ENCODE data around the gene CCBE1.

CCBE1 gene

GRCh38 chr18:59640721-59641120, 56.5 kb downstream of the CCBE1 start:
- Histone ChIP-seq H4K12ac (ENCODE audit: low read depth, low read length) (no peak overlapping the region), H3K27me3 (ENCODE audit: insufficient read depth, low read length) (no peaks in the 10 kb centered on the region), H4K8ac (ENCODE audit: low read depth, low read length) (no peak overlapping the region), H2BK12ac (ENCODE audit: low read length) (no peak overlapping the region), H3K14ac (ENCODE audit: low read length) (no peak overlapping the region), H3K4ac (ENCODE audit: low read depth, low read length) (no peak overlapping the region), H3K9ac (ENCODE audit: low read length) (no peak overlapping the region), H3K9me3 (ENCODE audit: insufficient read depth, low read depth, low read length) (no peaks in the 10 kb centered on the region), H3K4me1 (ENCODE audit: control insufficient read depth in 1 of 2, insufficient read depth in 2 of 2, low read length in 2 of 2) (no peaks in the 10 kb centered on the region), H3K79me1 (ENCODE audit: low read length) (peaks cover 1% of the 10 kb centered on the region), H3K23ac (ENCODE audit: low read length) (no peak overlapping the region), H3K4me2 (ENCODE audit: low read length) (no peak overlapping the region), H2AFZ (ENCODE audit: insufficient read depth, low read length, poor library complexity) (no peak overlapping the region), H3K36me3 (ENCODE audit: control insufficient read depth in 1 of 2, insufficient read depth in 2 of 2, low read length in 2 of 2) (no peaks in the 10 kb centered on the region), H3K4me3 (ENCODE audit: low read depth, low read length) (no peak overlapping the region), H3K27ac (ENCODE audit: low read depth, low read length) (no peak overlapping the region), H3K79me2 (ENCODE audit: control insufficient read depth, insufficient read depth, low read length, poor library complexity) (no peaks in the 10 kb centered on the region), H3K18ac (ENCODE audit: low read length) (no peak overlapping the region), H4K91ac (ENCODE audit: low read depth, low read length) (no peak overlapping the region), H2AK5ac (ENCODE audit: low read length) (no peak overlapping the region), H2BK120ac (ENCODE audit: insufficient read depth, low read length, poor library complexity) (no peak overlapping the region), H2BK5ac (ENCODE audit: low read depth, low read length, poor library complexity) (no peak overlapping the region)
- no CpG with 5 or more reads among the region's 3 CpGs for WGBS (ENCODE audit: extremely low coverage, insufficient coverage, insufficient read length)
- DNase-seq: no peak

- H2AK5ac ChIP-seq (ENCODE audit: low read length): no peak overlapping the region
- H4K91ac ChIP-seq (ENCODE audit: low read depth, low read length): no peak overlapping the region
- no peak for DNase-seq
- no peak overlapping the region for H4K12ac ChIP-seq (ENCODE audit: low read depth, low read length)
- H3K36me3 ChIP-seq (ENCODE audit: control insufficient read depth in 1 of 2, insufficient read depth in 2 of 2, low read length in 2 of 2): no peaks in the 10 kb centered on the region
- H3K27ac ChIP-seq (ENCODE audit: low read depth, low read length): no peak overlapping the region
- H3K79me2 ChIP-seq (ENCODE audit: control insufficient read depth, insufficient read depth, low read length, poor library complexity): no peaks in the 10 kb centered on the region
- H2BK5ac ChIP-seq (ENCODE audit: low read depth, low read length, poor library complexity): no peak overlapping the region
- no CpG with 5 or more reads among the region's 5 CpGs for WGBS (ENCODE audit: extremely low coverage, insufficient coverage, insufficient read length)
- H3K18ac ChIP-seq (ENCODE audit: low read length): no peak overlapping the region
- no peak overlapping the region for H3K4ac ChIP-seq (ENCODE audit: low read depth, low read length)
- no peaks in the 10 kb centered on the region for H3K27me3 ChIP-seq (ENCODE audit: insufficient read depth, low read length)
- H3K9me3 ChIP-seq (ENCODE audit: insufficient read depth, low read depth, low read length): no peaks in the 10 kb centered on the region
- no peaks in the 10 kb centered on the region for H3K4me1 ChIP-seq (ENCODE audit: control insufficient read depth in 1 of 2, insufficient read depth in 2 of 2, low read length in 2 of 2)
- peaks cover 1% of the 10 kb centered on the region for H3K79me1 ChIP-seq (ENCODE audit: low read length)
- H3K4me2 ChIP-seq (ENCODE audit: low read length): no peak overlapping the region
- H3K4me3 ChIP-seq (ENCODE audit: low read depth, low read length): no peak overlapping the region
- no peak overlapping the region for H2BK120ac ChIP-seq (ENCODE audit: insufficient read depth, low read length, poor library complexity)
- no peak overlapping the region for H2AFZ ChIP-seq (ENCODE audit: insufficient read depth, low read length, poor library complexity)
- no peak overlapping the region for H4K8ac ChIP-seq (ENCODE audit: low read depth, low read length)
- no peak overlapping the region for H3K9ac ChIP-seq (ENCODE audit: low read length)
- no peak overlapping the region for H3K14ac ChIP-seq (ENCODE audit: low read length)
- no peak overlapping the region for H3K23ac ChIP-seq (ENCODE audit: low read length)
- no peak overlapping the region for H2BK12ac ChIP-seq (ENCODE audit: low read length)
Observed at GRCh38 chr18:59639821-59640220, 57.4 kb downstream of the CCBE1 start.

DNA sequence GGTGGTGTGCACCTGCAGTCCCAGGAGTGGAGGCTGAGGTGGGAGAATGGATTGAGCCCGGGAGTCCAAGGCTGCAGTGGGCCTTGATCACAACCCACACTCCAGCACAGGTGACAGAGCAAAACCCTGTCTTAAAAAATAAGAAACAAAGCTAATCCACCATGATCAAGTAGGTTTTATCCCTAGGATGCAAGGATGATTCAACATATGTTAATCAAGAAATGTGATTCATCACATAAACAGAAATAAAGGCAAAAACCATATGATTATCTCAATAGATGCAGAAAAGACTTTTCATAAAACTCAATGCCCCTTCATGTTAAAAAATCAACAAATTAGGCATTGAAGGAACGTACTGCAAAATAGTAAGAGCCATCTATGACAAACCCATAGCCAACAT, 58.1 kb downstream of the CCBE1 start:
- no peak overlapping the region for H4K8ac ChIP-seq (ENCODE audit: low read depth, low read length)
- no CpG with 5 or more reads among the region's 2 CpGs for WGBS (ENCODE audit: extremely low coverage, insufficient coverage, insufficient read length)
- no peak for DNase-seq

GRCh38 chr18:59633961-59634485, 63.2 kb downstream of the CCBE1 start:
- Histone ChIP-seq H3K79me1 (ENCODE audit: low read length) (peaks cover 4% of the 10 kb centered on the region), H3K4me3 (ENCODE audit: low read depth, low read length) (no peak overlapping the region), H2AK5ac (ENCODE audit: low read length) (no peak overlapping the region), H3K4me1 (ENCODE audit: control insufficient read depth in 1 of 2, insufficient read depth in 2 of 2, low read length in 2 of 2) (peaks cover 7 to 8% of the 10 kb centered on the region in 2 experiments), H3K27ac (ENCODE audit: low read depth, low read length) (no peak overlapping the region), H3K27me3 (ENCODE audit: insufficient read depth, low read length) (no peaks in the 10 kb centered on the region), H4K8ac (ENCODE audit: low read depth, low read length) (no peak overlapping the region), H3K9ac (ENCODE audit: low read length) (no peak overlapping the region), H4K91ac (ENCODE audit: low read depth, low read length) (no peak overlapping the region), H3K18ac (ENCODE audit: low read length) (no peak overlapping the region), H3K23ac (ENCODE audit: low read length) (no peak overlapping the region), H3K9me3 (ENCODE audit: insufficient read depth, low read depth, low read length) (no peaks in the 10 kb centered on the region), H2BK120ac (ENCODE audit: insufficient read depth, low read length, poor library complexity) (no peak overlapping the region), H2BK12ac (ENCODE audit: low read length) (no peak overlapping the region), H3K4me2 (ENCODE audit: low read length) (no peak overlapping the region), H2BK5ac (ENCODE audit: low read depth, low read length, poor library complexity) (no peak overlapping the region), H2AFZ (ENCODE audit: insufficient read depth, low read length, poor library complexity) (no peak overlapping the region), H3K79me2 (ENCODE audit: control insufficient read depth, insufficient read depth, low read length, poor library complexity) (no peaks in the 10 kb centered on the region), H3K4ac (ENCODE audit: low read depth, low read length) (no peak overlapping the region), H3K14ac (ENCODE audit: low read length) (no peak overlapping the region), H4K12ac (ENCODE audit: low read depth, low read length) (no peak overlapping the region), H3K36me3 (ENCODE audit: control insufficient read depth in 1 of 2, insufficient read depth in 2 of 2, low read length in 2 of 2) (no peaks in the 10 kb centered on the region)
- WGBS (ENCODE audit: extremely low coverage, insufficient coverage, insufficient read length): no CpG with 5 or more reads among the region's 4 CpGs
- DNase-seq: no peak

More for the DNA sequence above, 58.1 kb downstream of the CCBE1 start:
- H3K4ac ChIP-seq (ENCODE audit: low read depth, low read length): no peak overlapping the region
- no peak overlapping the region for H2BK5ac ChIP-seq (ENCODE audit: low read depth, low read length, poor library complexity)
- no peaks in the 10 kb centered on the region for H3K27me3 ChIP-seq (ENCODE audit: insufficient read depth, low read length)
- no peak overlapping the region for H4K12ac ChIP-seq (ENCODE audit: low read depth, low read length)
- no peak overlapping the region for H2AFZ ChIP-seq (ENCODE audit: insufficient read depth, low read length, poor library complexity)
- no peak overlapping the region for H2BK120ac ChIP-seq (ENCODE audit: insufficient read depth, low read length, poor library complexity)
- H3K14ac ChIP-seq (ENCODE audit: low read length): no peak overlapping the region
- H3K18ac ChIP-seq (ENCODE audit: low read length): no peak overlapping the region
- H2AK5ac ChIP-seq (ENCODE audit: low read length): no peak overlapping the region
- H3K79me2 ChIP-seq (ENCODE audit: control insufficient read depth, insufficient read depth, low read length, poor library complexity): no peaks in the 10 kb centered on the region
- H3K4me2 ChIP-seq (ENCODE audit: low read length): no peak overlapping the region
- no peaks in the 10 kb centered on the region for H3K9me3 ChIP-seq (ENCODE audit: insufficient read depth, low read depth, low read length)
- peaks cover 3% of the 10 kb centered on the region for H3K79me1 ChIP-seq (ENCODE audit: low read length)
- H3K27ac ChIP-seq (ENCODE audit: low read depth, low read length): no peak overlapping the region
- H3K4me3 ChIP-seq (ENCODE audit: low read depth, low read length): no peak overlapping the region
- H3K9ac ChIP-seq (ENCODE audit: low read length): no peak overlapping the region
- H3K36me3 ChIP-seq (ENCODE audit: control insufficient read depth in 1 of 2, insufficient read depth in 2 of 2, low read length in 2 of 2): no peaks in the 10 kb centered on the region
- no peak overlapping the region for H3K23ac ChIP-seq (ENCODE audit: low read length)
- no peak overlapping the region for H2BK12ac ChIP-seq (ENCODE audit: low read length)
- H3K4me1 ChIP-seq (ENCODE audit: control insufficient read depth in 1 of 2, insufficient read depth in 2 of 2, low read length in 2 of 2): peaks cover 0 to 2% of the 10 kb centered on the region in 2 experiments
- H4K91ac ChIP-seq (ENCODE audit: low read depth, low read length): no peak overlapping the region
